SKM-1 treated with dmso at 0.1 percent for 144 hours (cell line): ENCODE results near the gene MEI1.

Experiments used
- DNase-seq: peaks from one replicate; lab custom pipeline; 2025; ENCODE audit not compliant: unreplicated experiment; lab: John Stamatoyannopoulos, UW

MEI1 gene

DNA sequence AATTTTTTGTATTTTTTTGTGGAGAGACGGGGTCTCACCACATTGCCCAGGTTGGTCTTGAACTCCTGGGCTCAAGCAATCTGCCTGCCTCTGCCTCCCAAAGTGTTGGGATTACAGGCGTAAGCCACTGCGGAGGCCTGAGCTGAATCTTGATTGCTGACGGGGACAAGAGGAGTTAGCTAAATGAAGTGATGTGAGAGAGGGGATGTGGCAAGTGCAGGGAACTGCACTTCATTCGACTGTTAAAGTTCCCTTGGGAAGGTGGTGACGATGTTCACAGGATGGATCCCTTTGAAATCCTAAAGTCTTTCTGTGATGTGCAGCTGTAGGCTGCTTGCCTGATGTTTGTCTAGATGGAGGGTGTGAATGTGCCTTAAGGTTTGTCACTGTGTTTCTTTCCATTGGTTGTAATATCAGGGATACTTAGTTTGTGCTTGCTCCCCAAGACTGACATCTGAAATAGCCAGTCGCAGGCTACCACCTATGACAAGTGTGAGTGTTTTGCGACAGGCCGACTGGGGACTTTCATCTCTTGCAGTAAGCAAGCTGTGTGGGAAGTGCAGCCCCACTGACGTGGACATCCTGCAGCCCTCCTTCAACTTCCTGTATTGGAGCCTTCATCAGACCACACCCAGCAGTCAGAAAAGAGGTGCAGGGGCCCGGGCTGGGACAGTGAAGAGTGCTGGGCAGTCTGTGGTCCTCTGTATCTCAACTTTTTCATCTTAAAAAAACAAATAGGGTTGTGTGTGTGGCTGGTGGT lies 81.6 kb downstream of the MEI1 start:
- DNase-seq, result peak; percentile 82

GRCh38 chr22:41781507-41781906 lies 82.2 kb downstream of the MEI1 start:
- DNase-seq, result no peak

DNA sequence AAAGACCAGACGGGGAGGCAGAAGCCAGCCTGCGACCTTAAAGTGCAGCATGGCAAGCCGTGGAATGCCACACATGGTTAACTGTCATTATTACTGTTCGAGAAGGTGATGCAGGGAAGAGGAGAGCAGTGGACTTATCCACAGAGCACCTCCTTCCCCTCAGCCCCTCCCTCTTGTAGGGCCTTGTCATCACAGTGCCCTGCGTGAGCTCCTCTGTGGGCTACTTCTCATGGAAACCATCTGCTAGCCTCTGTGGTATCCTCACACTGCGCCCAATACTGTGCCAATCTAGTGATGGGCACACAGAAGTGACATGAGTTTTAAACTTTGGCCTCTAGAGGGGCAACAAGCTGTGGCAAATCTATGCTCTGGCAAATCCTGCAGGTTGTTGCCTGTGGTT lies 83.0 kb downstream of the MEI1 start:
- no peak for DNase-seq

DNA sequence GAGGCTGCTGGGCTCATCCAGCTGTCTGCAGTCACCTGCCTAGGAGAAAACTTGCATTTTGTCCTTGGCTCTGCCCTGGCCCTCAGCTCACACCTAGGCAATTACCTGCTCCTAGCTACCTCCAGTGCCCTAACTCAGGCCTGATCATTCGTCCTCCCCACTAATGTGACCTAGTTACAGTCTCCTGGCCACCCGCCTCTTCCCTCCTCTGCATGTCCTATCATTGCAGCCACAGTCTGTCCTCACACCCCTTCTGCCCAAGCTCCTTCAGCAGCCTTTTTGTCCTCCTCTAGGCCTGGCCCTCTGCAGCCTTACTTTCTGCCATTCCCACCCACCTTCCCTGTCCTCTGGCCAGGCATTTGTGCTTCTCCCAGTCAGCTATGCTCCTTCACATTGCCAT lies 83.4 kb downstream of the MEI1 start:
- no peak for DNase-seq

DNA sequence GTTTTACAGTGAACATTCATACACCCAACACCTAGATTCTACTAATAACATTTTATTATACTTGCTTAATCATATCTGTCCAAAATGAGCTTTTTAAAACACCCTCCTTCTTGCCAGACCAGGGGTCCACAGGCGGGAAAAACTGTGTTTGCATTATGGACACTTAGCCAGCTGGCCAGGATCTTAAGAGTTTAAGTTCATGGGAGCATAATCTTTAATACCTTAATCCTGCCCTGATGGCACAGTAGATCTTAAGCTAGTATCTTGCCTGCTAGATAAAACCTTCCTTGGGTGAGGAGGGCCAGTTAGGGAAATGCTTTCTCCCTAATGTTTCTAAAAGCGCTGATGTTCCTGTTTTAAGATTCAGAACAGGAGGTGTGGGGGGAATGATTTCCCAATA lies 88.0 kb downstream of the MEI1 start:
- no peak for DNase-seq

DNA sequence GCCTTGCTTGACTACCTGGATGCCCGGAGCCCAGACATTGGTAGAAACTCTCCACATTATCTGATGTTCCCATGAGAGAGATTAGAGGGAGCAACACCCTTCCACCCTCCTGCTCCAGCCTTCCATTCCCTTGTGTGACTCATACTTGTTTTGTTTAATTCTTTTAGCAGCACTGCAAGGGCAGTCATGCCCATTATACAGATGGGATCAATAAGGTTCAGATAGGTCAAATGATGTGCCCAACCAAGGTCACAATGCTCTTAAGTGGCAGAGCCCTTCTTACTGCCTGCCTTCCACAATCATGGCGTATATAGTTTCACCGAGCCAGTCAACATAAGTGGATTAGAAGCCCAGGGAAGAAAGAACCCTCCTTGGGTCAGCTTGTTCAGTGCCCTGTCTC lies 94.6 kb downstream of the MEI1 start:
- no peak for DNase-seq

- DNase-seq, result no peak
These were observed 99.4 kb downstream of the MEI1 start for GRCh38 chr22:41798736-41799135.

DNA sequence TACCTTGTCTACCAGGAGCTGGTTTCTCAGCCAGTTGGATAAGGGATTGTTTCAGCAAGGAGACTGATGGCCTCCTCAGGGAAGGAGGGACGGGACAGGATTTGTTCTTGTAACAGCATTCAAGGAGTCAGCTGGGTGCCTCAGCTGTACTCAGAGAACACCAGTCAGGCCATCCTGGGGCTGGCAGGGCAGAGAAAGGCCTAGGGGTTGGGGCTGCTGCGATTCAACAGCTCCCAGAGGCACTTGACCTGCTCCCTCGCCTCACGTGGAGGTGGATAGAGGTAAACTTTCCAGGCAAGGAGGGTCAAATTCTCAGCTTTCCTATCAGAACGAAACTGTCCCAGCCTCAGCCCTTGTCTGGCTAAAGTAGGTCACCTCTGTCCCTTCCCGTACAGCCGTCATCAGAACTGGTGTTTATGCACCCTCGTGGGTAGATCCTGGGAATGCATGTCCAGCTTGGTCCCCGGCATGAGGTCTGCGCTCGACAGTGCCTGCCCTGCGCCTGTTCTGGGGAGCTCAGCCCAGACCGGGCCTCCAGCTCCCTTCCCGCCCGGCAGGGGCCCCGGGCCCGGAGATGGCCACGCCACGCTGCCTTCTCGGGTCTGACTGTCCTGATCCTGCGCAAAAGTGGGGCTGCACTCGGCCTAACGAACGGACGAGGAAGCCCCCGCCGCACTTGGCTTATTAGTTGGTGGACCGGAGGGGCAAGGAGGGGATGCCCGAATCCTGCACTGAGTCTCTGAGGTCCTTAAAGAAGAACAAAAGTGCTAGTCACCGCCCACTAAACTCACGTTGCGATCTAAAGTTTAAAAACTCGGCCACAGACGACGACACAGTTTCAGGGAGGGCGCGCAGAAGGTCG lies 100.4 kb downstream of the MEI1 start:
- no peak for DNase-seq

GRCh38 chr22:41800348-41801146 lies 101.2 kb downstream of the MEI1 start, which contains the start of gene CCDC134:
CCDC134 (plus strand) TSS chr22:41800679; CDS start chr22:41808891, 8,212 bp downstream.
- peak; percentile 96 for DNase-seq

- DNase-seq, result no peak
These were observed 102.0 kb downstream of the MEI1 start for GRCh38 chr22:41801147-41801819.

GRCh38 chr22:41801886-41802285 lies 102.6 kb downstream of the MEI1 start:
- no peak for DNase-seq

- DNase-seq, result no peak
These were observed 106.3 kb downstream of the MEI1 start for GRCh38 chr22:41805639-41806038.

GRCh38 chr22:41808400-41808799 lies 109.1 kb downstream of the MEI1 start:
- no peak for DNase-seq

GRCh38 chr22:41810022-41810421 lies 110.7 kb downstream of the MEI1 start:
- no peak for DNase-seq

- DNase-seq, result no peak
These were observed 113.7 kb downstream of the MEI1 start for GRCh38 chr22:41812805-41813545.

DNA sequence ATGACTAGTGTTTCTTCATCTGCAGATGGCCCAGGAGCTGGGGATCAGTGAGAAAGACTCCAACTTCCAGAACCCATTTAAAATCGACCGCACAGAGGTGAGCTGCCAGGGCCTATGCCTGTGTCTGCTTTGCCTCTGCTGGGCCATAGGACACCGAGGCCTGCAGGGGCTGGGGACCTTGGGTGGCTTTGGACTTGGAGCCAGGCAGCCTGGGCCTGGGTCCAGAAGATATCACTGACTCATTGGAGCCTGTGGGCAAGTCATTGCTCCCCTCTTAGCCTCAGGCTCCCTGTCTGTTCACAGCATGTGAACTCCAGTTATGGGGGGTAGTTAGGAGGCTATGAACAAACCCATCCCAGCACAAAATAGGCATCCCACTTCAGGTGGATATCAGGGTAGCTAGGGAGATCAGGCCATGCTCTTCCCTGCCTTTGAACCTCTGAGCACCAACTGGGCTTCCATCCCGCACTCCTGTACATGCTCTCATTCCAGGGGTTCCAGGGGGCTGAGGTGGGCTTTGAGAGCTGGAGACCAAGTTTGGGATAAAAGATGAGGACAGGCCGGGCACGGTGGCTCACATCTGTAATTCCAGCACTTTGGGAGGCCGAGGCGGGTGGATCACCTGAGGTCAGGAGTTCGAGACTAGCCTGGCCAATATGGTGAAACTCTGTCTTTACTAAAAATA lies 114.6 kb downstream of the MEI1 start:
- DNase-seq, result no peak

GRCh38 chr22:41815716-41816115 lies 116.4 kb downstream of the MEI1 start:
- no peak for DNase-seq

DNA sequence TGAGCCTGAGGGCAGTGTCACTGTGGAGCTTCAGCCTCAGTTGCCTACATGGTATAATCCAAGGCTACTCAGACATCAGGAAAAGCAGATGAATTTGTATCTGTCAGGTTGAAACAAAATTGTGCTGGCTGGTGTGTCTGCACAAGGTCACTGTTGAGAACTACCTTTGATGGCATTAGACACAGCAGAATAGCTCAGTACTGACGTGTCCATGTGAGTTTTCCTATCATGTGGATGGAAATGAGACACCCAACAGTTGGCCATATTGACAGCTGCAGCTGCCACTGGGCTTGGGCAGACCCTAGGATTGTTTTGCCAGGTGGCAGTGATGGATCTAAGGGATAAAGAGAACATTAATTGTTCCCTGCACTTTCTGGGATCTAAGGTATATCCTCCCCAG lies 116.9 kb downstream of the MEI1 start:
- no peak for DNase-seq

- no peak for DNase-seq
These were observed 117.6 kb downstream of the MEI1 start for GRCh38 chr22:41816871-41817270.

DNA sequence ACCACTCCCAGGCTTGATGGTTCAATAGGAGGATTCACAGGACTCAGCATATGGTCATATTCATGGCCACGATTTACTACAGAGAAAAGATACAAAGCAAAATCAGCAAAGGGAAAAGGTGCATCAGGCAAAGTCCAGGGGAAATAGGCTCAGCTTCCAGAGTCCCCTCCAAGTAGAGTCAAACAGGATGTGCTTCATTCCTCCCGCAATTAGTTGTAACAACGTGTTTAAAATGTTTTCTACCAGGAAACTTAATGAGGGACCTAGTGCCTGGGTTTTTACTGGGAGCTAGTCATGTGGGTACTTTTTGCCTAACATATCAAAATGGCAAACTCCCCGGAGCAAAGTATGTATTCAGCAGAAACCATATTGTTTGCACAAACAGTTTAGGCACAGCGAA lies 118.7 kb downstream of the MEI1 start:
- DNase-seq, result no peak
